GM19452 (cell line): Measurements from ENCODE around the gene RIC8A.
"Not testable (repeated sequence)": the region's sequence is repeated elsewhere in the genome, so short reads cannot be mapped to it uniquely, and the experiment has no call there.

ENCODE experiments used
- ATAC-seq: cut with Tn5 transposase; IDR thresholded peaks from one replicate; pipeline ENCODE4 v1.9.1; 2021; ENCODE audit not compliant: unreplicated experiment

Gene RIC8A

DNA sequence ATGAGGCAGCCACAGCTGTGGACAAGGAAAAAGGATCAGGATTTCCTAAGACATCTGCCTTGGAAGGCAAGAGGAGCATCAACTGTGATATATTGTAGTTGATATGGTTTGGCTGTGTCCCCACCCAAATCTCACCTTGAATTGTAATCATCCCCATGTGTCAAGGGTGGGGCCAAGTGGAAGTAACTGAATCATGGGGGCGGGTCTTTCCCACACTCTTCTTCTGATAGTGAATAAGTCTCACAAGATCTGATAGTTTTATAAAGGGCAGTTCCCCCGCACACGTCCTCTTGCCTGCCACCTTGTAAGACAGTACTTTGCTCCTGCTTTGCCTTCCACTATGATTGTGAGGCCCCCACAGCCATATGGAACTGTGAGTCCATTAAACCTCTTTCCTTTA is 10.2 kb downstream of the RIC8A start:
- no peak for ATAC-seq

DNA sequence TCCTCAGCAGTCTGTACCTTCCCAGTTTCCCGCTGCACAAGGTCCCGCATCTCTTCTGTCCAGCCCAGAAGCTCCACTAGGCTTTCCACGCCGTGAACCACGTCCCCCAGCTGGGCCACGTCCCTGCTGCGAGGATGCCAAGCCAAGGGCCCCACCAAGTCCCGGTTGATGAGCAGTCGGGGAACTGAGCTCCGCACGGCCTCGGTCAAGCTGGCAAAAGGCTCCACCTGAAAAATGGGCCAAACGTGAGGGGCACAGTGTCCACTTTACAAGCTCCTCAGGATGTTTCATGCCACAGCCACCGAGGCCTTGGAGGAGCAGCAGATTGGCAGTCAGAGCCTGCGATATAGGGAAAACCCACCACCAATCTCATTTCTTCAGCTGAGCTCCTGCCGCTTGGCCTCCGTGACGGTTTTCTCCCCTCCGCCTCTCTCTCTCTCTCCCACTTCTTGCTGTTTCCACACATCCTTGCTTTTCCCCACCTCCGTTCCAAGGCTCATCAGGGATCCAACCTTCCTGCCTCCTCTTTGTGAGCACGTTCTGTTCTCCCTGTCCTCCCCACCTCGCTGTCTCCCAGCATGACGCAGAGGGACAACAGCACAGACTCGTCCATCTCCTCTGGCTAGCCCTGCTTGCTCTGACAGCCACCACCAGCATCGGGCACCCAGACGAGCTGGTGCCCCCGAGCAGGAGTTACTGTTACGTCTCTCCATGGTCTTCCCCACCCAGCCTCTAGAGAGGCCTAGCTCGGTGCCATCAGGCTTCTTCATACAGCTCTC is 11.5 kb downstream of the RIC8A start:
- ATAC-seq: no peak

DNA sequence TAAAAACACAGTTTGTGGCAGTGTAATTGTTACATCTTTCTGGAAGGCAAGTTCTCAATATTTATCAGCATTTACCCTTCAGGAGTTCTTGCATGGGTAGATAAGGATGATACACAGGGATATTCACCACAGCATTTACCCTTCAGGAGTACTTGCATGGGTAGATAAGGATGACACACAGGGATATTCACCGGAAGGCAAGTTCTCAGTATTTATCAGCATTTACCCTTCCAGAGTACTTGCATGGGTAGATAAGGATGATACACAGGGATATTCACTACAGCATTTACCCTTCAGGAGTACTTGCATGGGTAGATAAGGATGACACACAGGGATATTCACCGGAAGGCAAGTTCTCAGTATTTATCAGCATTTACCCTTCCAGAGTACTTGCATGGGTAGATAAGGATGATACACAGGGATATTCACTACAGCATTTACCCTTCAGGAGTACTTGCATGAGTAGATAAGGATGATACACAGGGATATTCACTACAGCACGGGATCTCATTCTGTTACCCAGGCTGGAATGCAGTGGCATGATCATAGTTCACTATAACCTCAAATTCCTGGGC is 13.2 kb downstream of the RIC8A start:
- ATAC-seq: not testable (repeated sequence)

DNA sequence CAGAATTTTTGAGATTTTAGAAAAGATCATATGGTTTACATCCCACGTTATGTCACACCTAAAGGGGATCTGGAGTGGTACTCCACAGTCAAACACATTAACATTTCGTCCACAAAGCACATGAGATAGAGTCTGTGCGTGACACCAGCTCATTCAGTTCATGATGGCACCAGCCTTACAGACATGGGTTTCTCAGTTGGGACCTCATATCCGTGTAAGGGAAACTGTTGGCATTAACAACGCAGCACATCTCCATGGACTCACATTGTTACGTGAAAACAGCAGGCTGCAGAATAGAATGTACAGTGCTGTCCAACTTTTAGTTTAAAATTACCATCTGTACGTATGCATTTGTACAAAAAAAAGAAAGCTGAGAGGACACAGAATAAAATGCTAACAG is 14.0 kb downstream of the RIC8A start:
- ATAC-seq: no peak

DNA sequence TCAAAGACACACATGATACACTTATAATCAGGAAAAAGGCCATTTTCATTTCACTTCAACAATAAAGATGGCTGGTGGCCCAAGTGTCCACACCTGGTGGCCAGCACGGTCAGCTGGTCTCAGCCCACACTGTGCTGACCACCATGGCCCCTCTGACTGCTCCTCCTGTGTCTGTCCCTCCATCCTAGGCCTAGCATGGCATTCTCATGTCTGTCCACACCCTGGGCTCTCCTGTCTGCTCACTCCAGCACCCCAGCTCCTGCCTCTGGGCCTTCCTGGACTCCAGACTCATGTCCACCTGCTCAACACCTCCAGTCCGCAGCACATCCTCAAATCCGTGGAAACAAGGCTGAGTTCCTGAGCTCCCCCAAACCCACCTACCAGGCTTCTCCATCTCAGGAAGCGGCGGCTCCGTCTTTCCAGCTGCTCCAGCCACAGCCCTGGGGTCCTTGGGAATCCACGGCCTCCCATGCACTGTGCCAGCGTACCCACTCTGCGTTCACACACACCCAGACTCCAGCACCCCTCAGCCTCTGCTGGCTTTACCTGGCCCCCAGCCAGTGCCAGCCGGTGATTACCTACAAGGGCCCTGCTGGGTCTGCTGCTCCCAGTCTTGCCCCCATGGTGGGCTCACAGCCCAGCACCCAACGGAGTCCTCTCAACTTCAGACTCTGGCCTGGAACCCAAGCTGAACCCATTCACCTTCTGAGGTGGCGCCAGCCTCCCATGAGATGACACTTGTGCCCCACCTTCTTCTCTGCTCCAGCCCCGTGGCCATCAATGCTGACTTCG is 14.7 kb downstream of the RIC8A start:
- no peak for ATAC-seq

DNA sequence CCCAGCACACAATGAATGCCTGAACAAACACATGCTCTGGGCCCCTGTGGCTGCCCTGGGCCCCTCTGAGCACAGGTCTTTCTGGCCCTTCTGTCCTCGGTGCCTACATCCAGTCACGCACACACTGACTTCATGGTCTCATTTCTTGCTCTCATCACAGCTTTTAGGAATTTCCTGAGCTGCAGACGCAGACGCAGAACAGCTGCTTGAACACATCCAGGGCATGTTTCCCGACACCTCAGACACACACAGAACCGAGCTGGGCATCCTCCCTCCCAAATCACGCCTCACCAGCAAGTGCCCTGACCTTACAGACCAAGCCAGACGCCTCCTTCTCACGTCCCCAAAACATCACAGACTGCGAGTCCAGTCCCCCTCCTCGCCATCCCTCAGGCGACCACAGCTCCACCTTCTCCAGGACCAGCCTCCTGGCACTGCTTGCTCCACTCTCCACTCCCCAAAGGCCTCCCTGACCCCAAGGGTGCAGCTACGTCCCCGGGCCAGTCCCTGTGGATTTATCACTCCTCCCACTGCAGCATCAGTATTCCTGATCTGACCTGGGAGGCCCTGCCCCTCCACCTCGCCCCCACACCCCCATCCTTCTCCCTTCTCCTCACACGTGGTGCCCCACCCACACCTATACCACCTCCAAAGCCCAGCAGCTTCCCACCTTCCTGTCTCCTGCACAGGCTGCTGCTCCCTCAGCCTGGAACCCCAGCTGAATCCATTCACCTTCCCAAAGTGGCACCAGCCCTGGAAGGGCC is 15.7 kb downstream of the RIC8A start:
- no peak for ATAC-seq

DNA sequence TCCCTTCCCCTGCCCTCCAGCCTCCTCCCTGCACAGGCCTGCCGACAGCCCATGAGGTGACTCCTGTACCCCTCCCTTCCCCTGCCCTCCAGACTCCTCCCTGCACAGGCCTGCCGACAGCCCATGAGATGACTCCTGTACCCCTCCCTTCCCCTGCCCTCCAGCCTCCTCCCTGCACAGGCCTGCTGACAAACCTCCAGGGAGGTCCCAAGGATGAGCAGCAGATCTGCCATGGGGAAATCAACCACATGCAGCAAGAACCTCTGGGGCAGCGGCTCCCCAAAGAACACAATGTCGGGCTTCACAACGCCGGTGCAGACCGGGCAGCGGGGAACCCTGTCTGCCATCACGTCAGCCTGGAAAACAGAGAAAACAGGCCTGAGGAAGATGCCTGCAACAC is 16.4 kb downstream of the RIC8A start:
- no peak for ATAC-seq

DNA sequence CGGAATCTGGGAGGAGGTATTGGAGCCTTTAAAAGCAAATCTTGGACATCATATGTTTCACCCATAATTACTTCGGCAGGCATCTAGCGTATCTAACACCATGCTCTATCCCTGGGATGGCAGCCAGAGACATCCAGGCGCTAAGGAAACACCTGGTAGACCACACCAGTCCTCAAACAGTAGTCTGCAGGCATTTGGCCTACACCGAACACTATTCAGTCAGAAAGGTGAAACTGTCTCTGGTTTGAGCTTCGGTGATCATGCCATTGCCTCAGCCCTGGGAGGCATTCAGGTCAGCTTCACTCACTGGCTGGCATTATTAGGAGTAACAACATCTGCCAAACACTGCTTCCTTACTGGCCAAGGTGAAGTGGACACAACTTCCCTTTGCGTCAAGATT is 16.9 kb downstream of the RIC8A start:
- no peak for ATAC-seq

DNA sequence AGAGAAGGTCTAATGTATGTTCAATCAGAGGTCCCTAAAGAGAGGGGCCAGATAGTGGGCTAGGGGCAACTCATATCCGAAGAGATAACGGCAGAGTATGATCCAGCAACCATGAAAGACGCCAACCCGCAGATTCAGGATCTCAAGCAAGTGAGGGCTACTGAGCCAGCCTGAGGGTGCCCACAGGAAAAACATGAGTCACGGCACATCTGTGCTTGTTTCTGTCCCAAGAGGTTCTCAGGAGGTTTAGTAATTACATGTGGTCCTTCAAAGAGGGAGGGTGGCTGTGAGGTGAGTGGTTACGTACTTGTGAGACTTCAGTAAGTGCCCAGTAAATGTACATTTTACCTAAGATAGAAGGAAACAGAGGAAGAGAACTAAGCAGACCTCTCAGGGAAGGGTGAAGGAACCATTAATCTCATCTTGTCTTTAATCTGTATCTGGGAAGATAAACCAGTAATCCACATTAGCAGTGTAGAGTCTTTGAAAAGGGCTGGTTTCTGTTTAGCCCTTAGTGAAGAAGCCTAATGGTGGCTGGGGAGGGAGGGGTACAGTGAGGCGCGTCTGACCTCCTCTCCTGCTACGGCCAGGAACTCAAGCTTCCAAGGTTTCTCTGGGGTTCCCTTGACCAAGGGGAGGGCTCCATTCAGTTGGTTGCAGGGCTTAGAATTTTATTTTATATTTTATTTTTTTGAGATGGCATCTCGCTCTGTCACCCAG is 18.4 kb downstream of the RIC8A start:
- no peak for ATAC-seq

DNA sequence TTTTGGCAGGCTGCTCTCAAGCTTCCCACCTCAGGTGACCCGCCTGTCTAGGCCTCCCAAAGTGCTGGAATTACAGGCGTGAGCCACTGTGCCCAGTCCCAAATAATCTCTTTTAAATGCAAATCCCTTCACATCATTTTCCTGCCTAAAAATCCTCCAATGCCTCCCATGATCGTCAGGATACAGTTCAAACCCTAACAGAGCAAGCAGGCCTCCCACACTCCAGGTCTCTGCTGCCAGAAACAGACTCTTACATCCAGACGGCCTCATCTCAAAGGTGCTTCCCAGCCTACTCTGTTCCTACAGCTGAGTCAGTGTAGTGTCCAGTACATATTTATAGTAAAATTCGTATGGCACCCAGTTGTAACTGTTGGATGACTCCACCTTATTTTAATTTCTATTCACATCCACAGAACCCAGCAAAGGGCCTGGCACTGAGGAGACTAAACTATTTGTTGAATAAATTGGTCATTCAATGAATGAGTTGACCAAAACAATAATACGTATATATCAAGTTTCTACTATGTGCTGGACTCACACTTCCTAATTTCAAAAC is 20.4 kb downstream of the RIC8A start:
- ATAC-seq: no peak

DNA sequence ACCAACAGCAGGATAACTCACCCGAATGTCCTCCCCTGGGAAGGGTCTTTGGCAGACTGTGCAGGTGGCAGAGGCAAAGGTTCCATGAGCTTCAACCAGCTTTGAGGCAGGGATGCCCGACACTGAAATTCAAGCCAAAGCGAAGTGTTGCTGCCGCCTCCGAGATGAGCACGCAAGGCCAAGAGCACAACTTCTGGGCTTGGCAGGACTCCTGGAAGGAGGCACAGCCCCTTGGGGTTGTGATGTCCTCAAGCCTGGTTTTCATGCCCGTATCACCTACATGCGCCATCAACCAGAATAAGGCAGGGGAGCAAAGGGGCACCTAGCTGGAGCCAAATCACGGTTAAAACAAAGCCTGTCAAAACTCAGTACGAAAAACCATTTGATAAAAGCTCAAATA is 22.9 kb downstream of the RIC8A start:
- no peak for ATAC-seq

DNA sequence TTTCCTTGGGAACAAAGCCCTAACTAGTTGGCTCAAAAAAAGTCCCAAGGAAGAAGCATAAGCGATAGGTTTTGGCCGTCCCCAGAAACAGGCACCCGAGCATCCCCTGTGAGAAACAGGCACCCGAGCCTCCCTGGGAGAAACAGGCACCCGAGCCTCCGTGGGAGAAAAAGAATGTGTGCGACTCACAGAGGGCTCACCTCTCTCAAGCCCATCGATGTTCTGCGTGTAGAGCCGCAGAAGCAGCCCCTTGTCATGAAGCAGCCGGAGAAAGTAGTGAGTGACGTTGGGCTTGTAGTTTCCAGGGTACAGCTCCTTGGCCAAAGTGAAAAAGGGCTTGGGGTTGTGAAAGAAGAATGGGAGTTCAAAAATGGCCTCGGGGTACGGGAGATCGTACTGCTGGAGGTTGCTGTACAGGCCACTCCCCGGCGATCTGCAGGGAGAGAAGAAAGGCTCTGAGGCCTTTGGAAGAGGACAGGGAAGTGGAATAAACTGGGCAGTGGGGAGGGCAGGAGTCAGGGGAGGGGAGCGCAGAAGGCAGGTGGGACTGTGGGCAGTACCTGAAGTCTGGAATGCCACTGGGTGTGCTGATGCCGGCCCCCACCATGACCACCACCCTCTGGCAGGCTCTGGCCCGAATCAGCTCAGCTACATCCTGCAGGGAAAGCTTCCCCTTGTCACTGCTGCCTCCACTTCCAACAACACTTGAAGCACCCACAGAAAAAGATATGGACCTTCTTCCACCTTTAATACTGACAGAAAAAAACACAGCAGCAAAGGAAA is 25.5 kb downstream of the RIC8A start:
- no peak for ATAC-seq

DNA sequence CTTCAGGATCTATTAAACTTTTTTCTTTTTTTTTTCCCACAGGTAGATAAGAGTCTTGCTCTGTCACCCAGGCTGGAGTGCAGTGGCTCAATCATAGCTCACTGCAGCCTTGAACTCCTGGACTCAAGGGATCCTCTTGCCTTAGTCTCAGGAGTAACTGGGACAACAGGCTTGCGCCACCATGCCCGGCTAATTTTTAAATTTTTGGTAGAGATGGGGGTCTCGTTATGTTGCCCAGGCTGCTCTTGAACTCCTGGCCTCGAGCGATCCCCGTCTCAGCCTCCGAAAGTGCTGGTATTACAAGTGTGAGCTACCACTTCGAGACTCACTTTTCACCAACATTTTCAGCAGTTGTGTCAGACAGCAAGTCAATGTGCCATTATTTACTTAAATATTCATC is 27.7 kb downstream of the RIC8A start:
- ATAC-seq: no peak

DNA sequence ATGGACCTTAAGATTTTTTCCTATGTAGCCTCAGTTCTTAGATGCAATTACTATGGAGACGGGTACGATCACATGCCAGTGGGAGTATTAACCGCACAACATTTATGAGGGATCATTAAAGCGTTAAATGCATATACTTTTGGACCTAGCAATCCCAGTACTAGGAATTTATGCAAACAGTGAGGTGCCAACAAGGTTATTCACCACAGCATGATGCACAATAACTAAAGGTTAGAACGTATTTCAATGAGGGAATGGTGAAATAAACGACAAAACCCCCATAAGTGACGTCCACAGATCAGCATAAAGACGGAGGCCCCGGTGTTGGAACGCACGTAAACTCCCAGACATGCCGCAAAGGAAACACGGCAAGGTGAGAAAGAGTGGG is 28.1 kb downstream of the RIC8A start:
- no peak for ATAC-seq

DNA sequence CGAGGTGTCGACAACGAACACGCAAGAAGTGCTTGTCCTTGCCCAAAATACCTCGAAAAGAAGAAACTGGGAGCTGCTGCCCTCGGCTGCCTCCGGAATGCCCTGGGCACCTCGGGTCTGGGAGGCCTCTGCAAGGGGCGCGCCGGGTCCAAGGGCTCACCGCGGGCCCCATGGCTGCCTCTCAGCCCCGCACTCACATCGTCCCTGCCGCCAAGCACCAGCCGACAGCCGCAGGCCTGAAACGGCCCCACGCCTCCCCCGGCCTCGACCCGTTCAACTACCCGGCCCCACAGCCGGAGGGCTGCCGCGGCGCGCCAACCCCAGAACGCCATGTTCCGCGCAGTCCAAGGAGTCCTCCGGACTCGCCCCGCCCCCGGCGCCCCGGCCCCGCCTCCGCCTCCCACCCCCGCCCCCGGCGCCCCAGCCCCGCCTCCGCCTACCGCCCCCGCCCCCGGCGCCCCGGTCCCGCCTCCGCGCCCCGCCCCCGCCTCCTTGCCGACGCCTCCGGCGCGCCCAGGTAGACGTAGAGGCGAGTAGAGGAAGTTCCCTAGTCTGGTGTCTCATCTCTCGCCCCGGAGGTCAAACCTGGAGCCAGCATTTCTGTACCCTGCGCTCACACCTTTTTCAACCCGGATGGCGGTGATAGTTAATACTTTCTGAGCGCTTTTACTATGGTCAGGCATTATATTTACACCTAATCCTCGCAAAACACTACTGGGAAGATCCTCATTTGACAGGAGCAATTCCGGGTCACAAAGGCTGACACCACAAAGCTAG is 28.7 kb downstream of the RIC8A start, which contains the start of gene SIRT3:
Gene SIRT3 (minus strand): TSS at position 346 of the 777 bp plus-strand sequence. CDS start 14 bp downstream, at position 332.
- peak; percentile 69 for ATAC-seq

DNA sequence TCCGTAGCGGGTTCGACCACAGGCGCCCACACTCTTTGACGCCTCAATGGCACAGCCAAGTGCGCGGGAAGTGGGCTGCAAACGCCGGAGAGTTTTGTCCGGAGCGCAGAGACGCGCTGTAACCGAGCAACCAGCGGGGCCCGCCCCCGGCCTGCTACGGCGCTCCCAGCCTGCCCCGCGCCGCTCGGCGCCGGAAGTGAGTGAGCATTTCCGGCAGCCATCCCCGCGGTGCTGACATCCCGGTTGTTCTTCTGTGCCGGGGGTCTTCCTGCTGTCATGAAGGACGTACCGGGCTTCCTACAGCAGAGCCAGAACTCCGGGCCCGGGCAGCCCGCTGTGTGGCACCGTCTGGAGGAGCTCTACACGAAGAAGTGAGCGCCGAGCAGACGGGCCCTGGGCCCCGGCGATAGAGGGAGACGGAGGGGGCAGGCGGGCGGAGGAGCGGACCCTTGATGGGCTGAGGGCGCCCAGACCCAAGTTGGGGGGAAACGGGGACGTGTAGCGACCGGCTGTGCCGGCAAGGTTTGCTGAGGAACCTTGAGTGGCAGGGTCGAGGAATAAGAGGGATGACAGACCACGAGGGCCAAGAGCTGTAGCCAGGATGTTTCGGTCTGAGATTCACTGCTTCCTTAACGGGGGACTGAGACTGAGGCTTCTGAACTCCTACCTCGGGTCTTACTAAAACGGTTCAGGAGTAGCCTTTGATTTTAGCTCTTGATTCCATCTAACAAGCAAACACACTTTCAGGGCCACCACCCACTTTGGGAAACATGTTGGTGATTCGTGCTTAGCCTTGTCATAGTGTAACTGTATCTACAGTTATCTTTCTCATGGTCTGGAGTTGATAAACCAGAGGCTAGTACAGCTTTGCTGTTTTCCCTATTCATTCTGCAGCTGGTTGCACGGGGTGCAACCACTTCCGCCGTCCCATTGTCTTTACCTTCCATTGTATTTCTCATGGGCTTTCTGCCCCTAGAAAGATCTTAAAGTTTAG is 29.6 kb downstream of the RIC8A start, which contains the start of gene PSMD13:
Gene PSMD13 (plus strand): TSS at position 203 of the 994 bp plus-strand sequence. CDS start 74 bp downstream, at position 277.
- ATAC-seq: peak; percentile 84

DNA sequence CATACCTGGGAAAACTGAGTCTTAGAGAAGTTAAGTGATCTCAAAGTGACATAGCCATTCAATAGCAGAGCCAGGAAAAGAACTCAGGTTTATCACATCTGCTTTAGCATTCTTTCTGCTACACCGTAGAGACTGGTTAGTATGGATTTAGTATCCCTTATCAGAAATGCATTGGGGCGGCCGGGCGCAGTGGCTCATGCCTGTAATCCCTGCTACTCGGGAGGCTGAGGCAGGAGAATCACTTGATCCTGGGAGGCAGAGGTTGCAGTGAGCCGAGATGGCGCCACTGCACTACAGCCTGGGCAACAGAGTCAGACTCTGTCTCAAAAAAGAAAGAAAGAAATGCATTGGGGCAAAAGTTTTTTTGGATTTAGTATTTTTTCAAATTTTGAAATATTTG is 30.8 kb downstream of the RIC8A start:
- ATAC-seq: not testable (repeated sequence)
